Kidney tubule cell (primary cell): ENCODE data around the gene ZNF581.

Experiments used
- DNase-seq: peaks from one replicate; pipeline ENCODE4 v3.0.0-alpha.2; 2018; ENCODE audit warnings: low spot score

The ZNF581 gene

DNA sequence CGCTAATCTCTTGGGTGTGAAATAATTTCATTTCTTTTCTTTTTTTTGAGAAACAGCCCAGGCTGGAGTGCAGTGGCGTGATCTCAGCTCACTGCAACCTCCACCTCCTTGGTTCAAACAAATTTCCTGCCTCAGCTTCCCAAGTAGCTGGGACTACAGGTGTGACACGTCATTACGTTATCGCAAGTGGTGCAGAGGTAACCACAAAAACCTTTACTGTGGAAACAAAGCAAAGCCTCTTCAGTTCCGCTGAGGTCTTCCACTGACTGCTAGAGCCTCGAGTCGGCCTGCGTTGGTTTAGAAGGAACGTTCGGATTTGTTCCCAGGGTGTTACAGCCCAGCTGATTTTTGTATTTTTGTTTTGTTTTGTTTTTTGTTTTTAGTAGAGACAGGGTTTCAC lies 17.1 kb upstream of the ZNF581 start:
- no peak for DNase-seq

DNA sequence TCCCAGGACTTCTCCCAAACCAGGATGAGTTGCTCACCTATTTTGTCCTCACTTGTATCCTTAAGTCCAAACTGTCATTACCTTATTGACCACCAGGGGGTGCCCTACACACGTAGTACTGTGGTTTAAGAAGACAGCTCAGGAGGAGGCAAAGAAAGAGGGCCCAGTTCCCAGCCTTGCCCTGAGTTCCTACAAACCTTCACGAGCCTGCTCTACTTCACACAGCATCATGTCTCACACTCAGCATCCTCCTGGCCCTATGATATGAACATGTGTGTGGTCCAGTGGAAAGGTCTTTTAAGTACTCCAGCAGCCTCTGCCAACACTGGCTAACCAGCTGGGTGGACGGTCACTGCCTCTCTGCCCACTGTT lies 11.0 kb upstream of the ZNF581 start:
- peak; percentile 94 for DNase-seq

DNA sequence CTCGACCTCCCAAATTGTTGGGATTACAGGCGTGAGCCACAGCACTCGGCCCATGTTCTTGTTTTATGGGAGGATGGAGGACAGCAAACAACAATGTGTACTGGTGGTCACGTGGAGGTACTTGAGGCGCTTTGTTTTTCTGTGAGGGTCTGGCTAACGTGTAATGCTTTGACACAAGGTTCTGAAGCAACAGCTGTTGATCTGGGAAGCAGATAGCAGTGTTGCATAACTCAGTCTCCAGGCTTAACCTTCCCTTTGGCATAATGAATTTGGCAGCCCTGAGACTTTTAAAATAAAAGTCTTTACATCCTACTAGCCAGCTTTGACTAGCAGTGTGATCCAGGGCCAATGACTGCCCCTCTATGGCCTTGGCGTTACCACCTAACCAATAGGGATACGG lies 9.6 kb upstream of the ZNF581 start:
- DNase-seq, result no peak

DNA sequence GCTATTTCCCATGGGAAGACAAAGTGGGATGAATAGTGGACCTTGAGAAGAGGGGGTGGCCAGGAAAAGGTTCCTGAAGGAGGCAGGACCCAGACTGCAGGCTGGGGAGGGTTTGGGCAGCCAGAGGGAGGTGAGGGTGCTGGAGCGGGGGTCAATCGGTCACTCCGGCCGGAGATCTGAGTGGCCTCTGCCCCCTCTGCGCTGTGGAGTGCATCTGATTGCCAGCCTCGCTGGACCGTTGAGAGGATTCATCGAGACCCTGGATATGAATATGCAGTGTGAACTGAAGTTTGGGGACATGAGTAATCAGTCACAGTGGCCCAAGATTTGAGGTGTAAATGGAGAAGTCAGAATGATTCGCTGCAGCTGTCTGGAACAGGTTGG lies 8.1 kb upstream of the ZNF581 start:
- no peak for DNase-seq

DNA sequence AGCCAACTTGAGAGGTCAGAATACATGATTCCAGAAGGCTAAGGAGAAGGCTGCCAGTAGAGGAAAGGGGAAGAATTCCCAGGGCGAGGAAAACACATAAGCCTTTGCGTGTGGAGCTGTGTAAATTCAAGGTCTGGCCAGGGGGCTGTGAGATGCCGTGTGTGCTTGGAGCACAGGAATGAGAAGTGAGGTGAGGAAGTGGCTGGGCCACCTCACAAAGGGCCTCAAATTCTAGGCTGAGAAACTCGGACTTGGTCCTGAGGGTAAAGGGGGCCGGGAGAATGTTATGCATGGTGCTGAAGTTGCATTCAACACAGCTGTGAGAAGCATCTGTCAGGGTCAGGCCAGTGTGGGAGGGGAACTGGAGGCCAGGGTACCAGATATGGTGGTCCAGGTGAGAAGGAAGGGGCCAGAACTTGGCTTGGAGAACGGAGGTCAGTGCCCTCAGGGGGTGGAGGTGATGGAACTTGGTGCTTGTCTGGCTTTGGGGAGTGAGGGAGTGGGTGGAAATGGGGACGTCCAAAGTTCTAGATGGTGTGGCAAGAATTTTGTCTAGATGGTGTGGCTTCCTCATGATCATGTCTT lies 7.5 kb upstream of the ZNF581 start:
- DNase-seq, result no peak

DNA sequence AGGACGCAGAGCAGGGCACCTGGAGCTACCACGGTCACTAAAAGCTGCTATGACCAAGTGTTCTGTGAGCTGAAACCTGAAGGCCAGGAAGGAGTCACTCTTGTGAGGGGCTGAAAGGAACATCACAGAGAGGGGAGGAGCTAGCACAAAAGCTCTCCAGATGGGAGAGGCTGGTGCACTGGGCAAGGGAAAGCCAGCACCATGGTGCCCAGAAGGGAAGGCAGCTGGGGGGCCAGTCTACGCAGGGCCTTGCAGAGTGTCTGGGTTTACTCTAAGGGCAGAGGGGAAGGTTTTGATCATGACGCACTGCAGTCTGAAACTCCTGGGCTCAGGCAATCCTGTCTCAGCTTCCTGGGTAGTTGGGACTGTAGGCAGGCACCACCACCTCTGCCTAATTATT lies 6.7 kb upstream of the ZNF581 start:
- DNase-seq, result no peak

DNA sequence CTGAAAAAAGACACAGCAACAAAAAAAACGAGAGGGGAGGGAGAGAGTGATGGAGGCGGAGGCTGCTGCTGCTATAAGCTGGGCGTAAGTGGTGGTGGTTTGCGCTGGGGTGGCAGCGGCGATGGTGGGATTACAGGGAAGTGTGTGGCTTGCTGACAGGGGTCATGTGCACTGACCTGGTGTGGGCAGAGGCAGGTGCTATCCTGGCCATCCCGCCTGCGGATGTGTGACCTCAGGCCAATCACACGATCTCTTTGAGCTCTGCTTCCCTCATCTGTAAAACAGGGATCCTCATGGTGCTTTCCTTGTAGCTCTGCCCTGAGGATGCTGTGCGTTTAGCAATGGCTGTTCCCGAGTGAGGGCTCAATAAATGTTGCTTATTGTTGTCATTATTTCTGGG lies 5.9 kb upstream of the ZNF581 start:
- DNase-seq, result no peak

DNA sequence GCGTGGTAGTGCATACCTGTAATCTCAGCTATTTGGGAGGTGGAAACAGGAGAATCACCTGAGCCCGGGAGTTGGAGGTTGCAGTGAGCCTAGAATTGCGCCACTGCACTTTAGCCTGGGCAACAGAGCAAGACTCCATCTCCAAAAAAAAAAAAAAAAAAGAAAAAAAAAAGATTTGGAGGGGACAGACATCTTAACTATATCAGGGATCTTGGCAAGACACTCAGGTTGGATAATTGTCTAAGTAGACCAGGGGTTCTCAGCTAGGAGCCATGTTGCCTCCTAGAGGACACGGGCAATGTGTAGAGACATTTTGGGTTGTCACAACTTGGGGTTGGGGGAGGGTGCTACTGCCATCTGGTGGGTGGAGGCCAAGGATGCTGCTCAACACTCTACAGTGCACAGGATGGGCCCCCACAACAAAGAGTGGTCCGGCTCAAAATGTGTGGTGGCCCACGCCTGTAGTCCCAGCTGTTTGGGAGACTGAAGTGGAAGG lies 4.5 kb upstream of the ZNF581 start:
- peak; percentile 33 for DNase-seq

DNA sequence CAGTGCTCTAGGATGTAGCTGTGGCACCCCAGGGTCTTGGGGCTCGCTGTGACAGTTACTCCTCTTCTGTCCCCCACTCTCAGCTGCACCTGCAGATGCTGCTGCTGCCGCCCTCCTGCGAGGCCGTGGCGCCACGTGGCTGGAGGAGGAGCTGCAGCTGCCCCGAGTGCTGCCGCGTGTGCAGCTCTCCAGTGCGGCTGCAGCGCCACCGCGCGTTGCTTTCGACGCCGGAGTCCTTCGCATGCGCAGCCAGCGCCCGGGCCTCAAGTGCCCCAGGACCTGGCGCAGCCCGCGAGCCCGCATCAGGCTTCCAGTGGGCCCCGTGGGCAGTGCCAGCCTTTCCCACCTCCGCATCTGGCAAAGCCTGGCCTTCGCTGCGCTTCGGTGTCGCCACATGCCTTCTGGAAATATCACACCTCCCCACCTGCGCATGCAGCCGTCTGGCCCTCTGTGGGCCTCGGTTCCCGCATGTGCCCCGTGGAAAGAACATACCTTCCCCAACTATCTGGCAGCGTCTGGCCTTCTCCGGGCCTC lies 3.3 kb upstream of the ZNF581 start:
- peak; percentile 80 for DNase-seq

DNA sequence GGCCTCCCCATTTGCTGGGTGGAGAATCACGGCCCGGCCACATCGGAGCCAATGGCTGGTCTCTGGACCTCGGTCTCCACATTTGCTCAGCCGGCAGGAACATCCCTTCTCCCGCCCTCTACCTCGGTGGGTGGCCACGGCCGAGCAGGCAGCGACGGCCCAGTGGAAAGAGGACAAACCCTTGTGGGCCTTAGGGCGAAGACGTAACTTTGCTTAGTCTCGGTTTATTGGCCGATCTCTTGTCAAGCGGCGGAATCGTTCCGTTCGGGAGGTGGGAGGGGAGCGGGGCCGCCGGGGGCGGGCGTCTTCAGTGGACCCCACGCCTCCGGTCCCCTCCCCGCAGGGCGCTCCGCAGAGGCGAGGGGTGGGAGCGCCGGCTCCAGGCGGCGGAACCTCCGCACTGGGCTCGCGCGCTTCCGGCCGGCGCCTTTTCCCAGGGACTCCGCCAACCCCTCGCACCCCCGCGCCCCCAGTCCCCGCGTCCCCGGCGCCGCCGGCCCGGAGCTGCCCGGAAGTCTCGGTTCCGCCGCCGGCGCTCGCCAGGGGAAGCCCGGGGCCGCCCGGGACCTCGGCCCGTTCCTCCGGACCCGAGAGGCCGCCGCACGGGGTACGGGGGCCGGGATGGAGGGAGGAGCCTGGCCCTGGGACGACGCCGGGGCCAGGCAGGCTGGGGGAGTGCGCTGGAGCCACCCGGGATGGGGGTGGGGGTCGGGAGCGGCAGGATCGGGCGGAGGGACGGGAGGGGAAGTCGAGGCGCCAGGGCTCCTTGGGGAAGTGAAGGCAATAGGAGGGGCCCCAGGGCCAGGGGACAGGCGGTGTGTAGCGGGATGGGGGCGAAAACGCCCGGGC lies 2.6 kb upstream of the ZNF581 start, which contains the start of gene ZNF580:
TSS of gene ZNF580 (plus strand) at position 426 of the 849 bp plus-strand sequence. CDS start 1,507 bp downstream, outside the sequence.
- DNase-seq, result peak; percentile 80

DNA sequence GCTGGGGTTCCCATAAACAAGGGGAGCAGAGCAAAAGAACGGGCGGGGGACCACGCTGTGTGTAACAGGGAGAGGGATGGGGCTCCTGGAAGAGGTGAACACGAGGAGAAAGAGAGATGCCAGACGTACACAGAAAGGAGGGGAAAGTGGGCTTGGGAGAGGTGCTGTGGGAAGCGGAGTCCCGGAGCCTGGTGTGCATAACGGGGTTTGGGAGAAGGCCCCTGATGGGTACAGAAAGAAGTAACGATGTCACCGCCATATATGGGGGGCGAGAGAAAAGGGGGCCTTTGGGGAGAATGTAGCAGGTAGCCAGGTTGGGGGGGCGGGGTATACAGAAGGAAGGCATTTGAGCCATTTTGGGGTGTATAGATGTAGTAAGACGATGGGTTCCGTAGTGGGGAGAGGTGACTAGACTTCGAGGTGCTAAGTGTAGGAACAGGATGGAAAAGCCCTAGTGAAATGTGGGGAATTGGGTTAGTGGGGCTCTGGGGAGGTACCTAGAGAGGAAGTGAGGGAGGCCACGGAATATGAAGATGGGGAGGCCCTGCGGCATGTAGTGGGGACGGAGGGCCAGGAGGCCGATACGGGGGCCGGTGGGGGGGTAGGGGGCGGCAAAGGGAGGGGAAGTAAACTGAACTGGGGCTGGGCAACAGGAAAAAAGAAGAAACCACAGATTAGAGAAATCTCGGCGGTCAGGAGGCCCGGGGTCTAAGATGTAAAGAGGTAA lies 1.9 kb upstream of the ZNF581 start:
- peak; percentile 31 for DNase-seq

DNA sequence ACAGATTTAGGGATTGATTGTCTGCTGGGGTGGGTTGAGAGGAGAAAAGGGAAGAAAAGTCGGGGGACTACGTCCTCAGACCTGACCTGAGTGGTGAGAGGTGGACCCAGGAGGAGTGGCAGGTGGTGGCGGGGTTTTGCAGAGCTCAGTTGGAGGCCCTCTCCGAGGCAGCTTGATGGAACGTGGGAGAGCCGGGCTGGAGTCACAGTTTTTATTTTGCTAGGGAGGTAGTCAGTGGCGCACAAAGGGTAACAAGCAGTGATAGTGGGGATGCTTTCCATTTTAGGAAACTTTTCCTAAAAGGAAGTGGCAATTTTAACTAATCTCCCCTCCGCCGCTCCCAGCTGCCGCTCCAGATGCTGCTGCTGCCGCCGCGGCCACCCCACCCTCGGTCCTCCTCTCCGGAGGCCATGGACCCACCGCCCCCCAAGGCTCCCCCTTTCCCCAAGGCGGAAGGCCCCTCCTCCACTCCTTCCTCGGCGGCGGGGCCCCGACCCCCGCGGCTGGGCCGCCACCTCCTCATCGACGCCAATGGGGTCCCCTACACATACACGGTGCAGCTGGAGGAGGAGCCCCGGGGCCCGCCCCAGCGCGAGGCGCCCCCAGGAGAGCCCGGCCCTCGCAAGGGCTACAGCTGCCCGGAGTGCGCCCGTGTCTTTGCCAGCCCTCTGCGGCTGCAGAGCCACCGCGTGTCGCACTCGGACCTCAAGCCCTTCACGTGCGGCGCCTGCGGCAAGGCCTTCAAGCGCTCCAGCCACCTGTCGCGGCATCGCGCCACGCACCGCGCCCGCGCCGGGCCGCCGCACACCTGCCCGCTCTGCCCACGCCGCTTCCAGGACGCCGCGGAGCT lies 1.1 kb upstream of the ZNF581 start:
- peak; percentile 36 for DNase-seq

DNA sequence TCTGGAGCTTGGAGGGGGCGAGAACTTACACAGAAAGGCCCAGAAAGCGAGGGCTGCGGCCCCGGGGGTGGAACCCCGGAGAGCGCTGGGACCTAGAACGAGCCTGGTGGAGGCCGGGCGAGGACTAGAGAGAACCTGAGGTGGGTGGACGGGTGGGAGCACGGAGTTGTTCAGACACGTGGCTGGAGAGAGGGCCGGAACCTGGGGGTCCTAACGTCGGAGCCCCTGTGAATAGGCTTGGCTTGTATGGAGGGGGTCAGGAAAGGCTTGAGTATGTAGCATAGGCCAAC lies 383 bp downstream of the ZNF581 start:
- DNase-seq, result no peak

DNA sequence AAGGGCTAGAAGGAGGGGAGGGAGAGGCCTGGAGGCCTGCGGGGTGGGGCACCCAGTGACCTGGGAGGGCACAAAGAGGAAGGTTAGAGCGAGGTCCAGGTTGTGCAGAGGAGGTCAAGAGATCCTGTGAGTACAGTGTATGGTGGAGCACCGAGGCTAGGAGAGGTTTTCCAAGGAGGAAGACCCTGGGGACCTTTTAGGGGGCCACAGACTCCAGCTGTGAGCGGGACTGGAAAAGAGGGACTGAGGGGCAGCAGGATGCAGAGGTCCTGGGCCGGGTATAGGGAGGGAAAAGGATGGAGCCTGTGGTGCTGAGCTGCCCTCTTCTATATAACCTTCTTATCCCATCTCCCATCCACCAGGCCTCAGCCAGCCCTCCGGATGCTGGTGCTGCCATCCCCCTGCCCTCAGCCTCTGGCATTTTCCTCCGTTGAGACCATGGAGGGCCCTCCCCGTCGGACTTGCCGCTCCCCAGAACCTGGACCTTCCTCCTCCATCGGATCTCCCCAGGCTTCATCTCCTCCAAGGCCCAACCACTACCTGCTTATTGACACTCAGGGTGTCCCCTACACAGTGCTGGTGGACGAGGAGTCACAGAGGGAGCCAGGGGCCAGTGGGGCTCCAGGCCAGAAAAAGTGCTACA lies 863 bp downstream of the ZNF581 start:
- no peak for DNase-seq

DNA sequence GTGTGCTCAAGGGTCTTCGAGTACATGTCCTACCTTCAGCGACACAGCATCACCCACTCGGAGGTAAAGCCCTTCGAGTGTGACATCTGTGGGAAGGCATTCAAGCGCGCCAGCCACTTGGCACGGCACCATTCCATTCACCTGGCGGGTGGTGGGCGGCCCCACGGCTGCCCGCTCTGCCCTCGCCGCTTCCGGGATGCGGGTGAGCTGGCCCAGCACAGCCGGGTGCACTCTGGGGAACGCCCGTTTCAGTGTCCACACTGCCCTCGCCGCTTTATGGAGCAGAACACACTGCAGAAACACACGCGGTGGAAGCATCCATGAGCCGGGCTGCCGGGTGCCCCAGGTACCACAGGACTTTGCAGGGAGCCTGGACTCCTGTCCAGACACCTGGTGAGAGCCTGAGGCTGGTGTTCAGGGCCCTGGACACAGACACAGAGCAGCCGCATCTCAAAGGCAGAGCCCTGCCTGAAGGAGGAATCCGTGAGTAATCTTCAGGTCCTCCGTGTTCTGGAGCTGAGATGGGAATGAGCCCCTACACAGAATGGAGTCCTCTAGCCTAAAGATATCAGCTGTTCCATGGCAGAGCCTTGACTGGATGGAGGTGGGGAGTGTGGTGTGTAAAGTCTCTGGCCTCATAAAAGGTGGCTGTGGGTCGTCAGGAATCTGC lies 1.5 kb downstream of the ZNF581 start:
- peak; percentile 82 for DNase-seq

DNA sequence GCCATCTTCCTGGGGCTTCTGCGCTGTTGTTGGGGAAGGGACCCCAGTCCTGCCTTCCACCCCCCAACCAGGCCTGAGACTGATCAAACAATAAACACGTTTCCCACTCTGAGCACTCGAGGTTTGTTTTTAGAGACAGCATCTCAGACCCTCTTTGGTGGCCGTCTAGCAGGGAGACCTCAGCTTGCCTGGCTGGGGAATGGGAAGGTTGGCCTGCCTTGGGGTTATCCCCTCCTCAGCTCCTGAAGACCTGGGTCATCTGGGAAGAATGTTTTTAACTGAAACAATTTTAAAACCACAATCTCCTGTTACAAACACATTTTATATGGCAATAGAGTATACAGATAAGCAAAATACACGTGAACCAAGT lies 2.0 kb downstream of the ZNF581 start:
- DNase-seq, result no peak

DNA sequence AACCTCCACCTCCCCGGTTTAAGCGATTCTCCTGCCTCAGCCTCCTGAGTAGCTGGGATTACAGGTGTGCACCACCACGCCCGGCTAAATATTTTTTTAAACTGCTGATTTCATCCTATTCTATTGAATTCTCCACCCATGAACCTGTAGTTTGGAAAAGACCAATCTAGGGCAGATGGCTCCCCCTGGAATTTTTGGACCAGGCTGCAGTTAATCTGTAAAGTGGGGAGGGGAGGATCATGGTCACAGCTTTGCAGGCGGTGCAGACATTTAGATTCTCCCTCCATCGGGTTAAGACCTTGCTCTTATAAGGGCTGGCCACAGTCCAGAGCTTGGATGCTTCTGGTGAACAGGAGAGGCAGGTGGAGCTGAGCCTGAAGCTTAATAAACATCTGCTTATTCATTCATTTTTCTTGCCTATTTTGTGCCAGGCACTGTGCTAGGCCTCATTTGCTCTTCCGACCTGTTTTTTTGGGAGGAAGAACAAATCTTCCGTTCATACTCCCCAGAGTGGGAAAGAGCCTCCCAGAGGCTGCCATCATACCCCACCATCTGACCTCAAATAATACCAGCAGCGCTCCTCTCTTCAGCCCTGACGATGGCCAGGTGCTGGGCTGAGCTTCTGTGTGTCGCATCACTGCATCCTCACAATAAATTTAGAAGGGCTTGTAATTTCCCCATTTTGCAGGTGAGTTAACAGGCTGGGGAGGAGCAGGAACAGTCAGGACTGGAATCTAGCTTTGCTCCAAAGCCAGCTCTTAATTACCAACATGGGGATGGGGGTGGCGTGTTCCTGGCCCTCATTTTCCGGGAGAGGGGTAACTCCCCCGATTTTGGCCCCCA lies 3.7 kb downstream of the ZNF581 start:
- no peak for DNase-seq

DNA sequence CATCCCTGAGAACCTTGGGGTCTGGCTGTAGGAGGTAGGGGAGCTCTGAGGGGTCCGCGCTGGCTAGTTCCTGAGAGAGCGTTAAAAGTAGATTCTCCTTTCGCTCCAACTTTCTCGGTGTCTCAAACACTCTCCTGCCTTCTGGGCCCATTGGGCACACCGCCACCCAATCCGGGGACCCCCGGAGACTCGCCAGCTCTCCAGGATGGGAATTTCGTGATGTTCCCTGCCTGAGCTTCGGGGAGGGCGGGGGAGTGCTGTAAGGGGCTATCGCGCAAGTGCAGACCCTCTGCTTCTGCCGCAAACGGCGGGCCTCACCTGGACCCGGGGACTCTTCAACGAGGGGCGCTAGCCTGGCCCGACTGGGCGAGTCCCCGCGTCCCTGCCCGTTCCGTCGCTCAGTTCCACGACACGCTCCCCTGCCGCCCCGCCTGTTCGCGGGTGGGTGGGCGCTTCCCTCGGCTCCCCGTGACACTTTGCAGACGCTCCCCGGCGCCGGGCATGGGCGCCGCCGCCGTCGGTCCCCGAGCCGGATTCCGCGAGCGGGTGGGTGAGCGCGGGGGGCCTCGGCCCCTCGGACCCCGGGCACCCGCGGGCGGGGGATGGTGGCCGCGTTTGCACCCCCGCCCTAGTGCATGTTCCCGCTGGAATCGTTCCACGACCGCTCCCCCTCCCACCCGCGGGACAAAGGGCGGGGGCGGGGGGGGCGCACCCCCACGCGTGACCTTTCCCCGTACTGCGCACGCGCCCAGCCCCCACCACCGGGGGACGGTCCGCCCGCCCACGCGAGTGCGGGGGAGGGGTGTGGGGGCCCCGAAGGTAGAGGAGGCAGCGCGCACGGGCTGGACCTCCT lies 4.5 kb downstream of the ZNF581 start, which contains the start of gene CCDC106:
TSS of gene CCDC106 (plus strand) at position 481 of the 853 bp plus-strand sequence. CDS start 835 bp downstream, outside the sequence.
- peak; percentile 60 for DNase-seq
